Measurements from ENCODE around the gene KPNA5.
"Not testable (repeated sequence)": the region's sequence is repeated elsewhere in the genome, so short reads cannot be mapped to it uniquely, and the experiment has no call there.

KPNA5 gene

DNA sequence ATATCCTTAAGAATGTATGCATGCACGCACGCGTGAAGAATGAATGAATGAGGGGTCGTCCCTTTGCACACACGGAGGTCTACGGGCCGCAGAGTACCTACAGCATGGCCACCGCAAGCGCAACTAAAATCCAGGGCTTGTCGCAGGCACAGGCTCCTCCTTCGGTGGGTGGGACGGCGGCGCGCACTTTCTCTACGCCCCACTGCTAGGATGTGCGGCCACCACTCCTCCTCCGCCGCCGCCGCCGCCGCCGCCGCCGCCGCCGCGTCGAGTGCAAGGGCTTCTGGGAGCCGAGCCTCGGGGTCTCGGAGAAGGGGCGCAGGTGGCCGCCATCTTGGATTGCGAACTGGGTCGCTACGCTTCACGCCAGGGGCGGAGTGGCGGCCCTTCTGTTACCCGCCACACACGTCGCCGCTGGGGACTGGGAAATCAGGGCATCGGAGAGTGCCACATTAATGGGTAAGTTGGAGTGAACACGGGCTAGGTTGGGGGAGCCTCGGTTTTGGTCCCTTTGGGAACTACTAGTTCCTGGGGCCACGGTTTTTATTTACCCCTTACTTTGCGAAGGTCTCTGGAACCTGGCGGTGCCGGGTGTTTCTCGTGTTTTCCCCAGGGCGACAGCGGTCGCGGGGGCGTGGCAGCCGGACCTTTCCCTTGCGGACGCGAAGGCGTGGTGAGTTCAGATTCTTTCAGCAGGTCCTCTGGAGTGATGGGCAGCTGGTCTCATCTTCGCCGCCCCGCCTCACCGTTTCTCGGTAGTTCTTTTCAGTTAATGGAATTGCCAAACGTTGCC, at the start of gene KPNA5:
Gene KPNA5, plus strand, starts transcription at position 332 of the 793 bp plus-strand sequence. Its CDS starts 124 bp downstream, at position 456.
- peak; percentile 67 for DNase-seq

DNA sequence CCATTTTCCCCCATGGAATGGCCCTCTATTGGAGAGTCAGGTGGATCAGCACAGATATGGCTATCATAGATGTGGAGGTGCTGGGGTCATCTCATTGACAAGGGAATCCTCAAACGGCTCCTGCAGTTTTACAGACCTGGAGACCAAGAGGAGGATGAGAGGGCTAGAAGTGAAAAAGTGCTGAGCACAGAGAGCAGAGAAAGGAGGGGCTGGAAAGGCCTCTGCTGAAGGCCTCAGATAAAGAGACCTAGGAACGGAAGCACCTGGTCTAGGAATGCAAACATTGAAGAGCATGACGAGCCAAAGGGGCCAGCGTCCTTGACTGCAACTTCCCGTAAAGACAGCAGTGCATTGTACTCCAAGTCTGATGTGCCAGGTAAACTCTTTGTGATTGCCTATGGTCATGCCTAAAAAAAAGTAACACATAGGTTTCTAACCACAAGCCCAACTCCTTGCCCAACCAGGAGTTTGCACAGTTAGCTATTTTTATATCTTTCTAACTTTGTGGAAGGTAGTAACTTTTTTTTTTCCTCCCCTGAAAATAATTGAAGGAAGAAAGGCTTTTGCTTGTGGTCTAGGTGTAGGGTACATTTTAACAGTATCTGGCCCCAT, 49.5 kb upstream of the KPNA5 start:
- no peak for DNase-seq

GRCh38 chr6:116633685-116634084, 47.3 kb upstream of the KPNA5 start:
- DNase-seq, result no peak

- DNase-seq, result no peak
Measured at GRCh38 chr6:116648156-116648555, 32.9 kb upstream of the KPNA5 start.

- no peak for DNase-seq
Measured at GRCh38 chr6:116649129-116649528, 31.9 kb upstream of the KPNA5 start.

GRCh38 chr6:116651916-116652315, 29.1 kb upstream of the KPNA5 start:
- DNase-seq, result no peak

DNA sequence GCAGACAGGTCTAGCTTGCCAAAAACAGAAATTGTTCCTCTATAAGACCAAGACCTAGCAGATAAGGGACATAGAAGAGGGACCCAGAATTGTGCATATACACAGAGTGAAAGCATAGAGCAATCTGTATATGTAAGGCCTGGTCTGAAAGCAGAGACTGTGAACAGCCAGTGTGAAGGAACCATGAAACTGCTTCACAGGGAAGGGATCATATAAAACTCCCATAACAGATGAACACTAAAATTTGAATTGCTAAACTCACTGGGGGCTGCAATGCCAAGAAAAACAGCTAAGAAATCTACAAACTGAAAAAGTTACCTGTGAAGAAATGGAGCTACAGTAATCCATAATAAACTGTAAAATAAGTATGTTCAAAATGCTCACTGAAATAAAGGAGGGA, 19.4 kb upstream of the KPNA5 start:
- DNase-seq, result no peak

DNA sequence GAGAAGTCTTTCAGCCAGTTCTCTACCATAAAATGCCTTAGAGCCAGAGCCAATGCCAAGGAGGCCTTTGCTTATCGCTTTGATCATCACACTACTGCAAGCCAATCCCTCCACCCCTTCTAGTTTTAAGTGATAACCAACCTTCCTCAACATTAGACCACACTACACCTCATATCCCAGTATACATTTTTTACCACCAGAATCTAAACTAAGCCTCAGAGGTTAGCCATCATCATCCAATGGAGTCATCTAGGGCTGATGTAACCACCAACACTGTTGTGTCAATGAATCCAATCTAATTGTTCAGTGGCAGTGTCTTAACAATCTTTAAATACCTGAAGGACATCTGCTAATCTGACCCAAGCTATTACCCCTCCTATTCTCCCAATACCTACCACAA, 18.8 kb upstream of the KPNA5 start:
- DNase-seq, result no peak

- DNase-seq, result no peak
Measured at GRCh38 chr6:116663308-116663707, 17.7 kb upstream of the KPNA5 start.

- DNase-seq, result not testable (repeated sequence)
Measured at GRCh38 chr6:116664169-116664568, 16.8 kb upstream of the KPNA5 start.

DNA sequence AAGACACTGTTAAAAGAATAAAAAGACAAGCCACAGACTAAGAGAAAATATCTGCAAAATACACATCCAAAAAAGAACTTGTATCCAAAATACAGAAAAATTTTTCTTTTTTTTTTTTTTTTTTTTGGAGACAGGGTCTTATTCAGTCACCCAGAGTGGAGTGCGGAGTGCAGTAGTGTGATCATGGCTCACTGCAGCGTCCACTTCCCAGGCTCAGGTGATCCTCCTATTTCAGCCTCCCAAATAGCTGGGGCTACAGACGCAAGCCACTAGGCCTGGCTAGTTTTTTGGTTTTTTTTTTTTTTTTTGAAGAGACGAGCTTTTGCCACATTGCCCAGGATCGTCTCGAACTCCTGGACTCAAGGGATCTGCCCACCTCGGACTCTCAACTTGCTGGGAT, 15.5 kb upstream of the KPNA5 start:
- no peak for DNase-seq

- no peak for DNase-seq
Measured at GRCh38 chr6:116666869-116667268, 14.1 kb upstream of the KPNA5 start.

DNA sequence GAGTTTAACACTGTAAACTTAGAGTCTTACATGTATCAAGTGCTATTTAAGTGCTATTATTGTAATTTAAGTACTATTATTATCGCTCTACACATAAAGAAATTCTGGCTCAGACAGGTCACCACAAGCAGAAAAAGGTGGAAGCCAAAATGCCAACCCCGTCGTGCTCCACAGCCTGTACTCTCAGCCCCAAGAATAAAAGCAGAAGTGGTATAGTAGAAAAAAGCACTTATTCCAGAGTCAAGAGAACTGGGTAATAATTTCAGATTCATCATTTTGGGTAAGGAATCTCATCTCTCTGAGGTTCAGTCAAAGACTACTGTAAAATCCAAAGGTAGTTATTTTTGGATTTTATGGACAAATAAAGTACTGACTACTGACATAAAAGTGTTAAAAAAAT, 13.4 kb upstream of the KPNA5 start:
- DNase-seq, result no peak

GRCh38 chr6:116672306-116672705, 8.7 kb upstream of the KPNA5 start:
- DNase-seq, result no peak

DNA sequence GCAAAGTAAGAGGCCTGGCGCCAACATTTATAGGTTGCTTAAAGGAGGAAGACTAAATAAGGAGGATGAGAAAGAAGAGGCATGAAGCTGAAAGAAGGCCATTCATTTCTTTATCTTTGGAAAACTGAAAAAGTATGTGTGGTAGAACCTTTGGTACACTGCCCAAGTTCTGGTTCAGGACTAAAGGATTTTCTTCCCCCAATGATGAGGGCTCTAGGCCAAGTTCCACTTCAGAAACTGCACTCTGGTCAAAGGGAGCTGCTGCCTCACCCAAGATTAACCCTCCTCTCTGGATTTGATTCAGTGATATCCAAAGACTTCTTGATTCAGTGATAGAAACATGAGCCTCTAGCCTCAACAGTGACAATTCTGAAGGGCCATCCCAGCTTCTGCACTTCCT, 5.0 kb upstream of the KPNA5 start:
- no peak for DNase-seq

GRCh38 chr6:116682334-116682712, 1.3 kb downstream of the KPNA5 start:
- DNase-seq, result no peak

GRCh38 chr6:116685437-116685993, 4.5 kb downstream of the KPNA5 start:
- no peak for DNase-seq

DNA sequence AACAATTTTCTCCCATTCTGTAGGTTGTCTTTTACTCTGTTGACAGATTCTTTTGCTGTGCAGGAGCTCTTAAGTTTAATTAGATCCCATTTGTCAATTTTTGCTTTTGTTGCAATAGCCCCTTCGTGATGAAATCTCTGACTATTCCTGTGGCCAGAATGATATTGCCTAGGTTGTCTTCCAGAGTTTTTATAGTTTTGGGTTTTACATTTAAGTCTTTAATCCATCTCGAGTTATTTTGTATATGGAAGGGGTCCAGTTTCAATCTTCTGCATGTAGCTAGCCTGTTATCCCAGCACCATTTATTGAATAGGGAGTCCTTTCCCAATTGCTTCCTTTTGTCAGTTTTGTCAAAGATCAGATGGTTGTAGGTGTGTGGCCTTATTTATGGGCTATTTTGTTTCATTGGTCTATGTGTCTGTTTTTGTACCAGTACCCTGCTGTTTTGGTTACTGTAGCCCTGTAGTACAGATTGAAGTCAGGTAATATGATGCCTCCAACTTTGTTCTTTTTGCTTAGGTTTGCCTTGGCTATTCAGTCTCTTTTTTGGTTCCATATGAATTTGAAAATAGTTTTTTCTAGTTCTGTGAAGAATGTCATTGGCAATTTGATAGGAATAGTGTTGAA, 5.6 kb downstream of the KPNA5 start:
- DNase-seq, result not testable (repeated sequence)

DNA sequence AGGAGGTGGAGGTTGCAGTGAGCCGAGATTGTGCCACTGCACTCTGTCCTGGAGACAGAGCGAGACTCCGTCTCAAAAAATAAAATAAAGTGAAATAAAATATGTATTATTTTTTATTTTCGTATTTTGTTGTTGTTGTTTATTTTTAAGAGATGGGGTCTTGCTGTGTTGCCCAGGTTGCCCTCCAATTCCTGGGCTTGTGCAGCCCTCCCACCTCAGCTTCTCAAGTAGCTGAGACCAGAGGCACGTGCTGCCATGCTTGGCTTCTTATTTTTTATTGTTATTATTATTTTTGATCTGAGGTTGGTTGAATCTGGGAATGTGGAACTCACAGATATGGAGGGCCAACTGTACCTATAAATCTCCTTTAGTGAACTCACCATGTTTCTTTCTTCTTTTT, 10.1 kb downstream of the KPNA5 start:
- no peak for DNase-seq

GRCh38 chr6:116692873-116693272, 11.9 kb downstream of the KPNA5 start:
- DNase-seq, result not testable (repeated sequence)

GRCh38 chr6:116693275-116693674, 12.3 kb downstream of the KPNA5 start:
- not testable (repeated sequence) for DNase-seq

GRCh38 chr6:116695401-116695800, 14.4 kb downstream of the KPNA5 start:
- no peak for DNase-seq

GRCh38 chr6:116697480-116697879, 16.5 kb downstream of the KPNA5 start:
- DNase-seq, result no peak

DNA sequence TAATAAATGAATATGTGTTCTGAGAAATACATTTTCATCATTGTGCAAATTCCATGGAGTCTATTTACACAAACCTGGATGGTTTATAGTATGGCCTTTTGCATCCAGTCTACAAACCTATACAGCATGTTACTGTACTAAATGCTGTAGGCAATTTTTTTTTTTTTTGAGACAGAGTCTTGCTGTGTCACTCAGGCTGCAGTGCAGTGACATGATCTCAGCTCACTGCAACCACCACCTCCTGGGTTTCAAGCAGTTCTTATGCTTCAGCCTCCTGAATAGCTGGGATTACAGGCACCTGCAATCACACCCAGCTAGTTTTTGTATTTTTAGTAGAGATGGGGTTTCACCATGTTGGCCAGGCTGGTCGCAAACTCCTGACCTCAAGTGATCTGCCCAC, 22.9 kb downstream of the KPNA5 start:
- DNase-seq, result not testable (repeated sequence)
